DMS53 (cell line): ENCODE data around the gene UNC119.
"Not testable (repeated sequence)": the region's sequence is repeated elsewhere in the genome, so short reads cannot be mapped to it uniquely, and the experiment has no call there.

Experiments
- DNase-seq: peaks from one replicate; lab custom pipeline; 2025; lab: John Stamatoyannopoulos, UW

UNC119 gene

GRCh38 chr17:28522281-28522680 lies 30.1 kb downstream of the UNC119 start:
- DNase-seq: not testable (repeated sequence)

GRCh38 chr17:28521311-28522085 lies 30.9 kb downstream of the UNC119 start:
- DNase-seq: no peak

- no peak for DNase-seq
Observed at GRCh38 chr17:28520687-28521086, 31.7 kb downstream of the UNC119 start.

- DNase-seq: no peak
Observed at GRCh38 chr17:28519236-28519635, 33.2 kb downstream of the UNC119 start.

GRCh38 chr17:28518578-28518977 lies 33.8 kb downstream of the UNC119 start:
- no peak for DNase-seq

- no peak for DNase-seq
Observed at GRCh38 chr17:28518132-28518531, 34.3 kb downstream of the UNC119 start.

- no peak for DNase-seq
Observed at GRCh38 chr17:28515518-28515917, 36.9 kb downstream of the UNC119 start.

- DNase-seq: no peak
Observed at GRCh38 chr17:28514561-28515002, 37.8 kb downstream of the UNC119 start.

GRCh38 chr17:28513476-28513875 lies 38.9 kb downstream of the UNC119 start:
- DNase-seq: no peak

- no peak for DNase-seq
Observed at GRCh38 chr17:28511858-28512461, 40.5 kb downstream of the UNC119 start.

GRCh38 chr17:28509789-28510188 lies 42.6 kb downstream of the UNC119 start:
- DNase-seq: no peak

- no peak for DNase-seq
Observed at GRCh38 chr17:28508211-28508724, 44.2 kb downstream of the UNC119 start.

- DNase-seq: no peak
Observed at GRCh38 chr17:28507567-28508203, 44.7 kb downstream of the UNC119 start.

GRCh38 chr17:28506763-28507487 lies 45.5 kb downstream of the UNC119 start:
- DNase-seq: no peak

GRCh38 chr17:28505986-28506665 lies 46.3 kb downstream of the UNC119 start, which contains the start of gene FOXN1:
TSS of gene FOXN1 (plus strand) at chr17:28506348. CDS start at chr17:28523970, 17,622 bp downstream.
- DNase-seq: no peak

- DNase-seq: no peak
Observed at GRCh38 chr17:28503420-28503819, 49.0 kb downstream of the UNC119 start.

- no peak for DNase-seq
Observed at GRCh38 chr17:28501421-28502284, 50.8 kb downstream of the UNC119 start.

- no peak for DNase-seq
Observed at GRCh38 chr17:28500712-28501379, 51.6 kb downstream of the UNC119 start.

GRCh38 chr17:28499684-28500357 lies 52.6 kb downstream of the UNC119 start:
- no peak for DNase-seq

- DNase-seq: peak; percentile 49
Observed at GRCh38 chr17:28499364-28499664, 53.1 kb downstream of the UNC119 start.
